SK-N-SH (cell line): ENCODE data around the gene IER2. TPM values are rescaled to one million over a fixed set of nuclear protein-coding genes. Genes with fewer than 3 reads are reported as not detected.

Experiments used
- CTCF ChIA-PET: fragments of 300-600, 350-600 bp; formaldehyde crosslinking; extraction: SDS; loops from one replicate; lab custom pipeline; 2021; lab: Yijun Ruan, JAX
- POLR2A ChIA-PET: fragments of 350-600 bp; sonication (Branson Sonifier 250); formaldehyde crosslinking; extraction: SDS; loops from one replicate; lab custom pipeline; 2020; ENCODE audit warnings: antibody characterized with exemption, inconsistent platforms; lab: Yijun Ruan, JAX
- DNase-seq: peaks from one replicate; pipeline ENCODE4 v3.0.0; 2012
- H2AFZ ChIP-seq: fragments of 200-600 bp; sonication (generic); 2 replicates; pipeline ENCODE4 v1.8.1; 2016; ENCODE audit warnings: antibody characterized with exemption, mild to moderate bottlenecking, low read depth
- H3F3A ChIP-seq: fragments of 200-600 bp; sonication (generic); replicated peaks from 2 replicates; pipeline ENCODE3; 2016; ENCODE audit warnings: antibody characterized with exemption, mild to moderate bottlenecking; ENCODE audit not compliant: insufficient read depth
- H3K27ac ChIP-seq, 2 experiments: fragments of 200-500 bp in 1 of 2; fragments of 200-600 bp in 1 of 2; sonication (Bioruptor generic) in 1 of 2; sonication (generic), shearing (Covaris generic) in 1 of 2; 2 replicates each; pipeline versions ENCODE4 v1.5.1 to v1.6.1; 2014 to 2016; ENCODE audit warnings: low read depth in 2 of 2, inconsistent platforms in 1 of 2, low read length in 1 of 2, mild to moderate bottlenecking in 1 of 2, mixed read lengths in 1 of 2
- H3K27me3 ChIP-seq: fragments of 200-600 bp; sonication (generic), shearing (Covaris generic); 2 replicates; pipeline ENCODE4 v1.6.1; 2016; ENCODE audit warnings: mixed run types; ENCODE audit not compliant: insufficient read depth
- H3K36me3 ChIP-seq, 2 experiments: fragments of 200-500 bp in 1 of 2; fragments of 200-600 bp in 1 of 2; sonication (Bioruptor generic) in 1 of 2; sonication (generic) in 1 of 2; replicated peaks in 1 of 2; 2 replicates each; pipeline versions ENCODE3 to v1.5.1; 2014 to 2016; ENCODE audit warnings: low read length in 1 of 2, mild to moderate bottlenecking in 1 of 2; ENCODE audit not compliant: insufficient read depth in 2 of 2, control insufficient read depth in 1 of 2
- H3K4me1 ChIP-seq, 2 experiments: fragments of 200-500 bp in 1 of 2; fragments of 200-600 bp in 1 of 2; sonication (Bioruptor generic) in 1 of 2; sonication (generic), shearing (Covaris generic) in 1 of 2; 2 replicates each; pipeline versions ENCODE4 v1.5.1 to v1.6.1; 2014 to 2016; ENCODE audit warnings: low read depth in 1 of 2, low read length in 1 of 2, mixed run types in 1 of 2; ENCODE audit not compliant: insufficient read depth in 2 of 2, control insufficient read depth in 1 of 2
- H3K4me2 ChIP-seq: fragments of 200-600 bp; sonication (generic), shearing (Covaris generic); 2 replicates; pipeline ENCODE4 v1.6.1; 2017; ENCODE audit warnings: mixed run types
- H3K4me3 ChIP-seq, 2 experiments: fragments of 200-500 bp in 1 of 2; fragments of 200-600 bp in 1 of 2; sonication (Bioruptor generic) in 1 of 2; sonication (generic), shearing (Covaris generic) in 1 of 2; 2 replicates each; pipeline versions ENCODE4 v1.5.1 to v1.8.1; 2014 to 2016; ENCODE audit warnings: low read depth in 2 of 2, inconsistent platforms in 1 of 2, low read length in 1 of 2, mild to moderate bottlenecking in 1 of 2, mixed read lengths in 1 of 2, moderate library complexity in 1 of 2
- H3K79me2 ChIP-seq: fragments of 200-600 bp; sonication (generic); 2 replicates; pipeline ENCODE4 v1.8.1; 2017; ENCODE audit warnings: mild to moderate bottlenecking; ENCODE audit not compliant: insufficient read depth
- H3K9ac ChIP-seq: fragments of 200-600 bp; sonication (generic); 2 replicates; pipeline ENCODE4 v1.6.1; 2017; ENCODE audit warnings: mixed run types
- H3K9me2 ChIP-seq: fragments of 200-600 bp; sonication (generic); 2 replicates; pipeline ENCODE4 v1.6.1; 2017; ENCODE audit warnings: mixed run types
- H3K9me3 ChIP-seq: fragments of 200-600 bp; sonication (generic); 2 replicates; pipeline ENCODE4 v1.6.1; 2017; ENCODE audit warnings: mixed run types, mild to moderate bottlenecking, moderate library complexity
- H4K20me1 ChIP-seq: fragments of 200-600 bp; sonication (generic); 2 replicates; pipeline ENCODE4 v1.6.1; 2017; ENCODE audit warnings: mild to moderate bottlenecking, mixed run types; ENCODE audit not compliant: insufficient read depth
- CHD2 ChIP-seq: fragments of 150-350 bp; IDR thresholded peaks from 2 replicates; pipeline ENCODE4 v1.6.1; 2018; ENCODE audit warnings: low read length; ENCODE audit not compliant: partially characterized antibody
- ELF1 ChIP-seq: IDR thresholded peaks from 2 replicates; pipeline ENCODE4 v1.4.0; 2012
- EZH2phosphoT487 ChIP-seq: fragments of 200-600 bp; sonication (generic); IDR thresholded peaks from 2 replicates; pipeline ENCODE4 v1.6.1; 2017; ENCODE audit warnings: low read depth, mixed run types, mild to moderate bottlenecking, antibody characterized with exemption, moderate library complexity, borderline replicate concordance
- FOXJ3 ChIP-seq: sonication (generic); formaldehyde crosslinking; IDR thresholded peaks from 2 replicates; pipeline ENCODE4 v1.5.1; 2020; ENCODE audit warnings: mild to moderate bottlenecking, missing genetic modification reagents
- GABPA ChIP-seq: IDR thresholded peaks from 2 replicates; pipeline ENCODE4 v1.4.0; 2012; ENCODE audit warnings: low read depth, mild to moderate bottlenecking
- JUND ChIP-seq: IDR thresholded peaks from 2 replicates; pipeline ENCODE4 v1.4.0; 2012
- MAX ChIP-seq: IDR thresholded peaks from 2 replicates; pipeline ENCODE4 v1.4.0; 2012; ENCODE audit warnings: low read depth
- MEF2A ChIP-seq: IDR thresholded peaks from 2 replicates; pipeline ENCODE4 v1.4.0; 2012; ENCODE audit warnings: low read depth, borderline replicate concordance
- NRF1 ChIP-seq: IDR thresholded peaks from 2 replicates; pipeline ENCODE4 v1.6.1; 2012; ENCODE audit warnings: low read depth, mild to moderate bottlenecking, low read length
- PBX3 ChIP-seq: IDR thresholded peaks from 2 replicates; pipeline ENCODE4; 2012
- POLR2AphosphoS5 ChIP-seq: IDR thresholded peaks from 2 replicates; pipeline ENCODE4 v1.6.1; 2012; ENCODE audit warnings: low read depth, low read length
- RCOR1 ChIP-seq: fragments of 150-350 bp; IDR thresholded peaks from 2 replicates; pipeline ENCODE4 v1.6.1; 2017; ENCODE audit warnings: antibody characterized with exemption, low read length
- RXRA ChIP-seq: IDR thresholded peaks from 2 replicates; pipeline ENCODE4 v1.4.0; 2012; ENCODE audit warnings: low read depth, mild to moderate bottlenecking, borderline replicate concordance
- SIN3A ChIP-seq: IDR thresholded peaks from 2 replicates; pipeline ENCODE4 v1.6.1; 2012; ENCODE audit warnings: low read depth, mild to moderate bottlenecking, low read length, moderate library complexity, borderline replicate concordance
- SMC3 ChIP-seq: IDR thresholded peaks from 2 replicates; pipeline ENCODE4 v1.6.1; 2012; ENCODE audit warnings: low read depth, low read length, improper control_type of control experiment
- TEAD4 ChIP-seq: IDR thresholded peaks from 2 replicates; pipeline ENCODE4 v1.4.0; 2012; ENCODE audit warnings: mild to moderate bottlenecking, borderline replicate concordance; ENCODE audit not compliant: insufficient read depth
- YY1 ChIP-seq: IDR thresholded peaks from 2 replicates; pipeline ENCODE4 v1.4.0; 2012; ENCODE audit warnings: low read depth, mild to moderate bottlenecking
- WGBS: methylation state at CpG from one replicate; pipeline ENCODE4 v1.1.6; 2017; ENCODE audit warnings: low lambda C conversion rate; 5-methylcytosine and 5-hydroxymethylcytosine counted together
- polyA plus RNA-seq, 3 experiments: library from polyadenylated mRNA; depleted of rRNA; stranded (reverse); fragments of >200 nt; gene quantifications; 2 replicates each; pipeline ENCODE4 v1.2.3, GENCODE V29; 2012
- TF ChIP-seq, protein P1 (sequence below): fragments of 150-350 bp; IDR thresholded peaks from 2 replicates; pipeline ENCODE4 v1.6.1; 2017; ENCODE audit warnings: antibody characterized with exemption, low read length, low read depth, borderline replicate concordance
- TF ChIP-seq, protein P2 (sequence below): IDR thresholded peaks from 2 replicates; pipeline ENCODE4 v1.4.0; 2012; ENCODE audit warnings: low read depth, borderline replicate concordance
- TF ChIP-seq, protein P3 (sequence below): fragments of 150-350 bp; IDR thresholded peaks from 2 replicates; pipeline ENCODE4 v1.6.1; 2016; ENCODE audit warnings: mild to moderate bottlenecking, low read depth, low read length

IER2 gene
- polyA plus RNA-seq, 1 of the 3 experiments (the other 2 are of a cell fraction), result 115 TPM

DNA sequence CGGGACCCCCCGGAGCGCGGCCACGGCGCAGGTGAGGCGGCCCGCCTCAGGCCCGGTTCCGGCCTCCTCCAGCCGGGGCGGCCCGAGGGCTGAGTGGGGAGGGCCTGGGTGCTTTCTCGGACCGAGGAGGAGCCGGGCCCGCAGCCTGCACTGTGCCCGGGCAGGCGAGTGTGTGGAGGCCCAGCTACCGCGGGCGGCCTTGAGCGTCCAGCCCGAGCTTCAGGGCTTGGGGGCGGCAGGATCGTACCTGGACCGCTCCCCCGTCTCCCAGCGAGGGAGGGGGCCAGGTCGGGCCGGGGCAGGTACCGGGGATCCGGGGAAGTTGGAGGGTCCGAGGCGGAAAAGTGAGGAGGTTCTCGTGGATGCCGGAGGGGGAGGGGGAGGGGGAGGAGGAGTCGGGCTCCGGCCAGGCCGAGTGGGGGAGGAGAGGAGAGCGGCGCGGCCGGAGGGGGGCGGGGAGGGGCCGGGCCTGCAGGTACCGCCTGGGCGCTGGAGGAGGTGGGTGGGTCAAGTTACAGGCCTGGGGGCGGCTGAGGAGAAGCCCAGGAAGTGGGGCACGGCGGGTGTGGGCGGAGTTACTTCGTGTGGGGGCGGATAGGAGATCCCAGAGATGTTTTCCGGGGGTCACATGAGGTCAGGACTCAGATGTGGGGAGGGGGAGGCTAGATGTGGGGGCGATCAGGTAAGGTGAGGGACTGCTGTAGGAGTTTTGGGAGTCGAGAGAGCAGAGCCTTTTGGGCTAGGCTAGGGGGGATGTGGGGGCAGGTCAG is 31.6 kb upstream of the IER2 start:
- H3F3A ChIP-seq, result peaks cover 4% of the 10 kb centered on the region
- H3K4me1 ChIP-seq, result peaks cover 22 to 27% of the 10 kb centered on the region in 2 experiments; a peak in 2 of 4 replicates
- H3K9ac ChIP-seq, result peak overlapping the region; percentile 97
- ChIA-PET CTCF (interaction anchor here (0.8 to 4.0 kb wide), 9 partner anchors 10 to 471 kb away, joined by 3 to 20 read pairs (median 5); no protein-coding TSS in a partner anchor), POLR2A (interaction anchor here (0.8 to 3.7 kb wide), 6 partner anchors 13 to 186 kb away, joined by 3 to 16 read pairs (median 4); partner anchors contain the start of genes IER2 and STX10)
- no peaks in the 10 kb centered on the region for H3K27me3 ChIP-seq
- no peaks in the 10 kb centered on the region for H3K9me2 ChIP-seq
- peaks cover 48% of the 10 kb centered on the region for H4K20me1 ChIP-seq
- H2AFZ ChIP-seq, result no peak overlapping the region
- H3K4me3 ChIP-seq, result peak overlapping the region; percentile 87 to 98
- peak overlapping the region; percentile 83 for H3K4me2 ChIP-seq
- TF ChIP-seq, protein P1, sequence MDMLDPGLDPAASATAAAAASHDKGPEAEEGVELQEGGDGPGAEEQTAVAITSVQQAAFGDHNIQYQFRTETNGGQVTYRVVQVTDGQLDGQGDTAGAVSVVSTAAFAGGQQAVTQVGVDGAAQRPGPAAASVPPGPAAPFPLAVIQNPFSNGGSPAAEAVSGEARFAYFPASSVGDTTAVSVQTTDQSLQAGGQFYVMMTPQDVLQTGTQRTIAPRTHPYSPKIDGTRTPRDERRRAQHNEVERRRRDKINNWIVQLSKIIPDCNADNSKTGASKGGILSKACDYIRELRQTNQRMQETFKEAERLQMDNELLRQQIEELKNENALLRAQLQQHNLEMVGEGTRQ, result no peak
- TF ChIP-seq TEAD4 (no peak), SMC3 (peak; percentile 3; the same call in 1 of the 2 replicates), EZH2phosphoT487 (no peak), CHD2 (peak; percentile 37), GABPA (no peak), FOXJ3 (CRISPR knock-in tag) (no peak), PBX3 (no peak), MAX (0 out of 2 replicates have a peak, but pooled peaks have one; percentile 17)
- TF ChIP-seq, protein P2, sequence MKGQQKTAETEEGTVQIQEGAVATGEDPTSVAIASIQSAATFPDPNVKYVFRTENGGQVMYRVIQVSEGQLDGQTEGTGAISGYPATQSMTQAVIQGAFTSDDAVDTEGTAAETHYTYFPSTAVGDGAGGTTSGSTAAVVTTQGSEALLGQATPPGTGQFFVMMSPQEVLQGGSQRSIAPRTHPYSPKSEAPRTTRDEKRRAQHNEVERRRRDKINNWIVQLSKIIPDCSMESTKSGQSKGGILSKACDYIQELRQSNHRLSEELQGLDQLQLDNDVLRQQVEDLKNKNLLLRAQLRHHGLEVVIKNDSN, result no peak
- peak; percentile 83 for DNase-seq
- peaks cover 6 to 13% of the 10 kb centered on the region in 2 experiments for H3K36me3 ChIP-seq
- H3K9me3 ChIP-seq, result no peaks in the 10 kb centered on the region
- WGBS, result under 1% methylated on average over 24 of the region's 57 CpGs
- peaks cover 79% of the 10 kb centered on the region for H3K79me2 ChIP-seq
- peak overlapping the region; percentile 63 to 85 for H3K27ac ChIP-seq

DNA sequence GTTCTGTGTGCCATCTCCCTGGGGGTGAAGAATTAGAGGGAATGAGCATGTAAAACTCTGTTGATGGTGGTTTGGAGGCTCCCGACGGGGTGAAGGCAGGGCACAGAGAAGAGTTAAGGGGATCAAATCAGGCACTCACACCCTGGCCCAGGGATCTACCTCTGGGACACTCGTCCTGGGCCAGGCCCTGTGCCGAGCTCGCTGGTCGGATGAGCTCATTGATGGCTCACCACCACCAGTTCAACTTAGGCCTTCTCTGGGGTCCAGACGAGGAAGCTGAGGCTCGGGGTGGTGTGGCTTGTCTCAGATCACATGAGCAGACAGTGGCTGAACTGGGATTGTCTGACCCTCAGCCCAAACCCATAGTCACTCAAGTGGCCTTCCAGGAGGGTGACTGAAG is 30.6 kb upstream of the IER2 start:
- Histone ChIP-seq H3K27me3 (no peaks in the 10 kb centered on the region), H3K9ac (peak overlapping the region; percentile 97; the same call in 1 of the 2 replicates), H3K4me3 (peak overlapping the region; percentile 87 to 98; a peak in 3 of 4 replicates), H3K79me2 (peaks cover 88% of the 10 kb centered on the region), H3K4me2 (peak overlapping the region; percentile 83), H3F3A (peaks cover 4% of the 10 kb centered on the region), H3K4me1 (peaks cover 22 to 27% of the 10 kb centered on the region in 2 experiments; a peak in 2 of 4 replicates), H4K20me1 (peaks cover 58% of the 10 kb centered on the region), H3K36me3 (peaks cover 0 to 16% of the 10 kb centered on the region in 2 experiments), H3K9me3 (no peaks in the 10 kb centered on the region), H3K9me2 (no peaks in the 10 kb centered on the region), H3K27ac (peak overlapping the region in 1 of 2 experiments; percentile 45; a peak in 2 of 4 replicates), H2AFZ (no peak overlapping the region)
- CTCF ChIA-PET, result interaction anchor here (0.7 to 4.0 kb wide), 10 partner anchors 10 to 470 kb away, joined by 3 to 20 read pairs (median 4); partner anchors contain the start of genes IER2 and STX10
- DNase-seq, result no peak
- POLR2A ChIA-PET, result interaction anchor here (0.6 to 3.7 kb wide), 3 partner anchors 30 to 150 kb away, joined by 3 to 16 read pairs (median 14); partner anchors contain the start of genes DAND5, IER2 and STX10
- 93% methylated on average over 2 of the region's 8 CpGs for WGBS
- TF ChIP-seq SIN3A (no peak), POLR2AphosphoS5 (no peak), ELF1 (no peak), MAX (no peak), MEF2A (no peak), NRF1 (no peak), TEAD4 (no peak), RXRA (no peak), YY1 (no peak), RCOR1 (no peak), JUND (no peak), SMC3 (no peak), CHD2 (no peak)
- TF ChIP-seq, protein P3, sequence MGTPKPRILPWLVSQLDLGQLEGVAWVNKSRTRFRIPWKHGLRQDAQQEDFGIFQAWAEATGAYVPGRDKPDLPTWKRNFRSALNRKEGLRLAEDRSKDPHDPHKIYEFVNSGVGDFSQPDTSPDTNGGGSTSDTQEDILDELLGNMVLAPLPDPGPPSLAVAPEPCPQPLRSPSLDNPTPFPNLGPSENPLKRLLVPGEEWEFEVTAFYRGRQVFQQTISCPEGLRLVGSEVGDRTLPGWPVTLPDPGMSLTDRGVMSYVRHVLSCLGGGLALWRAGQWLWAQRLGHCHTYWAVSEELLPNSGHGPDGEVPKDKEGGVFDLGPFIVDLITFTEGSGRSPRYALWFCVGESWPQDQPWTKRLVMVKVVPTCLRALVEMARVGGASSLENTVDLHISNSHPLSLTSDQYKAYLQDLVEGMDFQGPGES, result no peak
- TF ChIP-seq, protein P2, result no peak
